Testis (tissue), 2 donors: ENCODE measurements around the gene MRPL36.

ENCODE experiments used
- CTCF ChIP-seq, 3 experiments: fragments of 450-650 bp in 2 of 3; fragments of 200-600 bp in 1 of 3; sonication (generic) in 1 of 3; IDR thresholded peaks; one replicate each; pipeline ENCODE4 v1.5.1; 2016 to 2019; ENCODE audit warnings: antibody characterized with exemption in 3 of 3, mild to moderate bottlenecking in 2 of 3, moderate library complexity in 1 of 3
- POLR2A ChIP-seq: fragments of 450-650 bp; IDR thresholded peaks from one replicate; pipeline ENCODE4 v1.6.1; 2017; ENCODE audit warnings: antibody characterized with exemption, mild to moderate bottlenecking, moderate library complexity

GRCh38 chr5:1797855-1798254 lies 1.8 kb downstream of the MRPL36 start:
- TF ChIP-seq CTCF (IDR thresholded peaks at IDR 0.05) (no peak), POLR2A (no peak)
